CD4-positive, alpha-beta T cell treated with Interleukin-6 at 100 ng/mL for 8 hours (primary cell): ENCODE data around the gene MGARP.
"Not testable (repeated sequence)": the region's sequence is repeated elsewhere in the genome, so short reads cannot be mapped to it uniquely, and the experiment has no call there.

Source experiments
- DNase-seq: peaks from one replicate; pipeline ENCODE4 v3.0.0-alpha.2; 2020; ENCODE audit warnings: mixed read lengths, low spot score

Gene MGARP

DNA sequence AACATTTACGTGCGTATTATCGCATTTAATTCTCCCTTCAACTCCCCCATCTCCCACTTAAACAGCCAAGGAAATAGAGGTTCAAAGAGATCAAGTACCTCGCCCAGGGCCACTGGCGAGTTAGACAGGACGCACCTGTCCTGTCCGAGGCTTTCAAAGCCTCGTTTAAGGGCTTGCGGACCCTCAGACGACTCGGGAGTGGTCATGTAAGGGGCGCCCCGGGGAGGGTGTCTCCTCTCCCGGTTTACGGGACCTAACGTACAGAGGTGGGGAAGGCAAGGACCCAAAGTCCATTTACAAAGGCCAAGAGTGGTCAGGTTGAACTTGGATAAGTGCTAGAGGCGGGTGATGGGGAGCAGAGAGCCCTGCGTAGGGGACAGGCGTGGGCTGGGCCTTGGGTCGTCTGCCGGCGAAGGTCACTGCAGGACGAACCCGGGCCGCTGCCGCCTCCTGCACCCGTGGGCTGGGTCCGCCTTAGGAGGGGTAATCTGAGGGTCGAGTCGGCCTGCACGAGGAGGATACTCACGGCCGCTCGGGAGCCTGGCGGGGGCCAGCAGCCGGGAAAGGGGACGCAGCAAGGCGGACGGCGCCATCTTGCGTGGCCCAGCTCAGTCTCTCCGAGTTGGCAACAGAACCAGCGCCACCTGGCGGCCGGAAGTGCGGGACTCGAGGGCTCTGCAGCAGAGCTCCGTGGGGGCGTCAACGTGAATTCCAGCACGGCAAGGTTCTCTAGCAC lies 15.3 kb upstream of the MGARP start:
- peak; percentile 96 for DNase-seq

DNA sequence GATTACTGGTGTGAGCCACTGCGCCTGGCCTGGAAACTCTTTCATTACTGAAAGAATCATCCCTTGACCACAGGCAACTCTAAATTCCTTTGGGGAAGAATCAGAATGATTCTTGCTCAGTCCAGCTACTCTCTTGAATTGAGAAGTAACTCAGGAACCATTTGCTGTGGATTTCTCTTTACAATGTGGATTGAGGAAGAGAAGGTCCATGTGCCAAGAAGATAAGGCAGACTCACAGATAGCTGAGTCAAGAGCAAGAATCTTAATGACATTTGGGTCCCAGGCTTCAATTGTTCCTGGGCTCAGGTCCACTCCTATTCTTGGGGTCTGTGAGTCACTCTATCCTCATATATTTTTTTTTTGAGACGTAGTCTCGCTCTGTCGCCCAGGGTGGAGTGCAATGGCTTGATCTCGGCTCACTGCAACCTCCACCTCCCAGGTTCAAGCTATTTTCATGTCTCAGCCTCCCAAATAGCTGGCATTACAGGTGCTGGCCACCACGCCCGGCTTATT lies 6.2 kb upstream of the MGARP start:
- no peak for DNase-seq

DNA sequence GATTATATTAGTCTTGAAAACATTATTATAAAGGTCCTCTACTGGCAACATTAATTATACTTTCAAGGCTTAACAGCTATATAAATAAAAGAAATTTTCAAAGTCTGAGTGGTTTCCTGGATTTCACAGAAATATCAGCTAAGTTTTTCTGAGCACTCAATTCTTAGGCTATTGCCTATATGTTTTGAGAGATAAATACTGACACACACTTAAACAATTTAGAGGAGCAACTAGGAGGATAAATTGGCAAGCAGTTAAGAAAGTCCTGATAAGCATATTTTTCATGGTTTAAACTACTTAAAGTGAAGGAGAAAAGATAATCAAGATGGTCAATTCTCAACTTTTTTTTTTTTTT lies 2.7 kb upstream of the MGARP start:
- no peak for DNase-seq

DNA sequence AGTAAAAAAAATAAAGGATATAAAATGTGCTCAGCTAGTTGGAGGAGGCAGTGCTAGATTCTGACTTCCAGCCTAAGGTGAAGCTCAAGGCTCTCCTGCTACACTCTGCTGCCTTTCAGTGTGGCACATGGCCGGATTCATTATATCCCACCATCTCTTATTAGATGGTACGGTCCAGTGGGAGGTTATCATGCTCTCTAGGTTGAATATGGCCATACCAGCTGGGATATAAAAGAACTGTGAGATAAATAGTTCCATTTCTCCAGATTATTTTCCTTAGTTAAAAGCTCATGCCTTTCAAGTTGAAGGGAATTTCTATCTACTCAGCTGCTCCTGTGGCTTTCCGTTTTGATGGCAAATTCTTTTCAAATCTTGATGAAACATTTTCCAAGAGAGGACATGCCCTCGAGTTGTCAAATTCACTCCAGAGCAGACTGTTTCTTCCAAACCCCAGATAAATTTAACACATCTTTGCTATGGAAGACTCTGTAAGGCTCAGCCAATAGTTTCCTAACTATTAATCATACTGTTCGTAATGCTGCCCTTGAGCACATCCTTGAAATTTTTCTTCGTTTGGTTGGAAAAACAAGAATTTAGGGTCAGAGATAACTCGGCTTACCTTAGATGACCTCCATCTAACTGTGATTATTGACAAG lies 2.2 kb upstream of the MGARP start:
- no peak for DNase-seq

DNA sequence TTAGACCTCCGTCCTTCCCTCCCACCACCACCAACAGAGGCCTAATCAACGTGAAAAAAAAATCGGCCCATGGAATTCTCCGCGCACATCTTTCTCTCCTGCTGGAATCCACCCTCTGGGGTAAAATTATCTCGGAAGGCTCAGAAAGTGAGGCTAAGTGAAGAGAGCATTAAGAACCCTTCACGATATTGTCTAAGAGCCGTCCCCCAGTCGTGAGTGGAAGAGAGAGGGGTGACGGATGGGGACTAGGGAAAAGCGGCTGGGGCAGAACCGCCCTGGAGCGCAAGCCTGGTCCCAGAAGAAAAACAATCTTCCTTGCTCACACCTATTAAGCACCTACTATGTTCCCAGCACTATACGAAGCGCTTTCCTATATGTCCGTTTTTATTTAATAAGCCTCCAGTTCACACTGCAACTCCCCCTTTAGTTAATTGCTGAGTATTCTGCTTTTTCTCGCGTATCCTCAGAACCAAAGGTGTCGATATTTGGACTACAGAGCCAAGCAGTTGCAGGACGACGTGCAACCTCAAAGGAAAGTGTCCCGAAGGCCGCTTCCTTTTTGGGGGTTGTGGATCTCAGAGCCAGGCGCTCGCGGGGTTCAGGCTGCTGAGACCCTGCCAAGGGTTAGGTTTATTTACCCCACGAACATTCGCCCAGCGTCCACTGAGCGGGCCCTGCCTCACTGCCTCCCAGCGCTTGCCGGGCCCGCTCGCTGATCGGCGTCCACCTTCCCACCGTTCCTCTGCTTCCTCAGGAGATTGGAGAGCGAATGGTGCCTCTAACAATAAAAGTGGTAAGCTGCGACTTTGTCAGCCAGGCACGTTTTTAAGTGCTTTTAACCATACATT lies 889 bp downstream of the MGARP start:
- DNase-seq: no peak

DNA sequence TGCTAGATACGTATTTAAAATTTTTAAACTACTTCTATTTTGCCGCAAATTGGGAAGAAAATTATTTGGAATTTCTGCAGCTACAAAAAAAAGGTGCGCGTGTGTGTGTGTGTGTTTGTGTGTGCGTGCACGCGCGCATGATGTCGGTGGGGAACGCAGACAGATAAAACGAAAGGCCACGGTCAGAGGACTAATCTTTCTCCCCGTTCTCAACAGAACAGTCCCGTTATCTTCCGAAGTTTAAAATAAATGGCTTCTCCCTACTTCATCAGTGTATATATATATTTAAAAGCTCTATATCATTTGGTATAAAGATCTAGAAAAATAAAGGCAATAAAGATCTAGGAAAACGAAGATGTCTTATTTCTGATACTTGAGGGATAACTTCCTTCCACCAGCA lies 1.5 kb downstream of the MGARP start:
- no peak for DNase-seq

DNA sequence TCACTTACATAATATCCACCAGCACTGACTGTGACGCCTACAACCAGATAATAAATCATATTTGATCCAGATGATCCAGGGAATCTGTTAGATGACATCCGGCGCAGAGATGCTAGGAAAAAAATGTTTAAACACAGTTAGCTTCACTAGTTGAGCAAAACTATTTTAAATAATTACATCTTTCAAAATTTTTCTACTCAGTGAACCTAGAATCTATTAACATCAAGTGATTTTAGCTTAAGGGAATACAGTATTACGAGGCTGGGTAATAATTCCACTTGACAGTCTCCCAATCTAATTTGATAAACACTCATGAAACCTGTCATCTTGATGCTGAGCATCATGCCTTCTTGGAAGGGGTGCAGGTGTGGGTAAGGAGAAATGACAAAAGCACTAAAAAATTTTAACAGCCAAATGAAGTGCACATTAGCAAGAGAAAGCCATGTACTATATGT lies 4.7 kb downstream of the MGARP start:
- no peak for DNase-seq

DNA sequence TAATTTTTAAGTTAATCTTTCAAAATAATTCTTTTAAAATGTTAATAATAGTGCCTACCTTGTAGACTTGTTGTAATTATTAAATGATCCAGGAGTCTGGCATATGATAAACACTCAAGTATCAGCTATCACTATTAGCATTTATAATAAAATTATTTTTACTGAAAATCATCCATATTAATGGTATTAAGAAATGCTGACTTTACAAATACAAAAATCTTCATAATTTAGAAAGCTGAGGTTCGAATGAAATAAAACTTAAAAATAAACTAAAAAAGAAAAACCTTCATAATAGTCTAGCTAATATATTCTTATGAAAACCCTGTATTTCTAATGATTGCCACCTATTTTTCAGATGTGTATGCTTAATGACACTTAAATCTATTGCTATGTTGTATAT lies 5.2 kb downstream of the MGARP start:
- no peak for DNase-seq

DNA sequence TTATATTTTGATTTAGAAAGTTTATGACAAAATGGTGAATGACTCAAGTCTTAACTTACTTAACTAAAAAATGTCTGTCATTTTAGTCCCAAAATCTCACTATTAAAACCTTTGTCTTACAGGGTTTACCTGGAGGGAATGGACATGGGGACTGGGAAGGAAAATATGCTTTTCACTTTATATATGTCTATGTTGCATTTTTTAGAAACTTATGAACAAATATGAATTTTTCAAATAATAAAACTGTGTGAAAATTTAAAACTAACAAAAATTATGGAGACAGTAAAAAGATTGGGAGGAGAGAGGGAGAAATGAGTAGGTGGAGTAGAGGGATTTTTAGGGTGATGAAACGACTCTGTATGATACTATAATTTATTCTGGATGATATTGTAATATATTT lies 6.2 kb downstream of the MGARP start:
- no peak for DNase-seq

DNA sequence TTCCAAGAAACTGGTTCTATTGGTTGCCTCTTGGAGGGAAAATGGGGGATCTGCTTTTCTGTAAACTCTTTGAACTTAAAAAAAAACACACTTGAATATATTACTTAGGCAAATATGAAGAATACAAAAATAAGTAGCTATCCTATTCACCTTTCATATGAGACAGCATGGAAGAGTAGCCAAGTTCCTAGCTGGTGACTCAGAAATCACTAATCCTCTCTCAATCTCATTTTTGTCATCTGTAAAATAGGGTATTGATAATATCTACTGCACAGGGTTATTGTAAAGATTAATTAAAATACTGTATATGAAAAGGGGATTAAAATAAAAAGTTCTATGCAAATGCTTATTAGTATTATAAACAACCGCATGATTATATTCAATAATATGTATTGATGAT lies 12.7 kb downstream of the MGARP start:
- no peak for DNase-seq

DNA sequence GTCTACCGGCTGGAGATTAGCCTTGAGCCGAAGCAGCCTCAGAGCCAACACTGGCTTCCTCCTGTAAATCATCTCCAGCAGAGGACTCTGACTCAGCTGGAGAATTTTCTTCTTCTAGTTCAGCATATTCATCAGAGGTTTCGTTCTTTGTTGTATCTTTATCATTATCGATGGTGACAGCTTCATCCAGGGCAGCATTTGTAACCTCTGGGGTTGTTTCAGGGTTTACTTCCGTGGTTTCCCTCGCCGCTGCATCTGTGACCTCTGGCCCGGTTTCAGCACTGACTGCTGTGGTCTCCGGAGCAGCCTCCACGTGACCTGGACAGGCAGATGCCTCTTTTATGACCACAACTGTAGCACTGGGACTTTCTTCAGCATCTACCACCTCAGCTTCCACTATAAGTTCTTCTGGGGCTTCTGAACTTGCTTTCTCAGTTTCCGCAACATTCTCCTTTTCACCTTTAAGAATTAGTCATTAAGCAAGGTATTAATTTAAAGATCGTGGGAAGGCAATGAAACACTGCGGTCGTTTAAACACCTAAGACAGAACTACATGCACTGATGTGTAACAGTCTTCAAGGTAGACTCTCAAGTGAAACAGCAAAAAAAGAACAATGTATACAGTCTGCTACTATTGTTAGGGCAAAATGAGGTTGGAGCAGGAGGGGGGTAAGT lies 13.3 kb downstream of the MGARP start:
- peak; percentile 66 for DNase-seq

DNA sequence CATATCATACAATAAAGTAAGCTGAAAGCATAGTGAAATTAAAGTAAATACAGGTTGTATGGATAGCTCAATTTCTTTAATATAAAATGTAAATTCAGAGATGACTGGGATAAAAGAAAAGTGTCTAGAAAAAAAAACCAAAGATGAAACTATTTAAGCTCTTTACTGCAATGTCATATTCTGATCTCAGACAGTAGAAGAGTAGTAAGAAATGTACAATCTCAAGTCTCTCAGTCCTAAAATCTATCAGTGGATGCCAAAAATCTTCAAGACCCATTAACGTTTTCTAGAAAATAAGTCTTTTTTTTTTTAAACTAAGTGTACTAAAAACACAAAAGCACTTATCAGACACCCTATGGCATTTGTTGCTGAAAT lies 13.8 kb downstream of the MGARP start:
- DNase-seq: no peak

DNA sequence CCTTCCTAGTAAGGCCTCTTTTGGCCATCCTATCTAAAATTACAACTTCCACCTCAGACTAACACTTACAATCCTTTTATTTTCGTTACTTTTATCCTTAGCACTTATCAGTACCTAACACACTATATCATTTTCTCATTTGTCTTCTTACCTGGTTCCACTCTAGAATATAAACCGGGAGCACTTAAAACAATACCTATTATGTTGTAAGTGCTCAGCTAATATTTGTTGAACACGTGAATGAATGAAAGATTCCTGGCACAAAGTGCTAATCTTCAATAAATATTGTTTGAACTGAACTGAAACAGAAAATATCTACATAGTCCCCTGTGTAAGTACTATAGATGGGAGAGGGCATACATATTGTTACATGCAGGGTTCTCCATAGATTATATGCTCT lies 14.4 kb downstream of the MGARP start:
- DNase-seq: no peak

DNA sequence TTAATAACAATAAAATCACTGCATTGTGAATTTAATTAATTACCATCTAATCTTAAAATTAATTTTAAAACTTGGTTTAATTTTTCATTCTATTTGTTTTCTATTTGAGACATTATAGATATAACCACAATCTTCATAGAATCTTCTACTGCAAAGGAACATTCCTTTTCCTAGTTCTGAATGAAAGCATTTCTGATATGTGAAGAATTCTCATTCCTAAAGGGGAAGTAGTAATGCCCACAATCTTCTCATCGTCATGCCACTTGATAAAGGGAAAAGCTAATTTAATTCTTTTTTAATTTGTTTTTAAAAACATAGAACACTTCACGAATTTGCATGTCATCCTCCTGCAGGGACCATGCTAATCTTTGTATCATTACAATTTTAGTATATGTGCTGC lies 23.7 kb downstream of the MGARP start:
- DNase-seq: no peak

DNA sequence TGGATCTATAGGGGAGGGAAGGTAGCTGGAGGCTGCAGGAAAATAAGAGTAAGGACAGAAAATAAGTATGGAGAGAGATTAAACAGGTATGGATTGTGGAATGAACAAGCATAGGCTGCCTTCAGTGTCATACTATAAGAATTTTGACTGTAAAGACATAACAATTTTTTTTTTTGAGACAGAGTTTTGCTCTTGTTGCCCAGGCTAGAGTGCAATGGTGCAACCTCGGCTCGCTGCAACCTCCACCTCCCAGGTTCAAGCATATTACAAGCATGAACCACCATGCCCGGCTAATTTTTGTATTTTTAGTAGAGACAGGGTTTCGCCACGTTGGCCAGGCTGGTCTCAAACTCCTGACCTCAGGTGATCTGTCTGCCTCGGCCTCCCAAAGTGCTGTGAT lies 24.4 kb downstream of the MGARP start:
- not testable (repeated sequence) for DNase-seq

DNA sequence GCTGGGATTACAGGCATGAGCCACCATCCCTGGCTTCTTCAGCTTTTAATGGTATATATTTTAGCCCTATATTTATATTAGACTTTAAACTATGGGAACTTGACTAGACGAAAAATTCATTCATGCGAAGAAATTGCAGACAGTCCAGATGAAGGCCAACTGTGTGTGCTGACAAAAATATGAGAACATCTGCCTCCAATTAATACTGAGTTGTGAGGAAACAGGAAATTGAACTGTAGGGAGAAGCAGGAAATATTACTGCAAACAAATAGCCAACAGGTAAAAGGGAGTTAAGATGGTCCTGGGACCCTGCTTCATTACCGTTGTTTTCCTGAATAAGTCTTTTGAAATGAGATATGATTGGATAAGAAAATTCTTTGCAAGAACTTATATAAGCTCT lies 26.3 kb downstream of the MGARP start:
- DNase-seq: no peak

DNA sequence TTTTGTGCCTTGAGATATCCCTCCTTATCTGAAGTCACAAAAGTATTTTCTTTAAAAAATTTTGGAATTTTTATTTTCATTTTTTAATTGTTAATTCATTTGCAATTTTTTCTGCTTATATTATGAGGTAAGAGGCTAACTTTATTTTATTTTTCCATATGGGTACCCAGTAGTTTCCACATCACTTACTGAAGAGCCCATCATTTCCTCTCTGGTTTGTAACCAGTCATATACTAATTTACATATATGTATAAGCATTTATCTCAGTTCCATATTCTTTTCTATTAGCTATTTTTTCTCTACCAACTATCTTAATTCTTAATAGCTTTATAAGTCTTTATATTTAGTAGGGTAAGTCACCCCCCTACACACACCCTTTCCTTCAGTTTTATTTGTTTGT lies 27.0 kb downstream of the MGARP start:
- no peak for DNase-seq

DNA sequence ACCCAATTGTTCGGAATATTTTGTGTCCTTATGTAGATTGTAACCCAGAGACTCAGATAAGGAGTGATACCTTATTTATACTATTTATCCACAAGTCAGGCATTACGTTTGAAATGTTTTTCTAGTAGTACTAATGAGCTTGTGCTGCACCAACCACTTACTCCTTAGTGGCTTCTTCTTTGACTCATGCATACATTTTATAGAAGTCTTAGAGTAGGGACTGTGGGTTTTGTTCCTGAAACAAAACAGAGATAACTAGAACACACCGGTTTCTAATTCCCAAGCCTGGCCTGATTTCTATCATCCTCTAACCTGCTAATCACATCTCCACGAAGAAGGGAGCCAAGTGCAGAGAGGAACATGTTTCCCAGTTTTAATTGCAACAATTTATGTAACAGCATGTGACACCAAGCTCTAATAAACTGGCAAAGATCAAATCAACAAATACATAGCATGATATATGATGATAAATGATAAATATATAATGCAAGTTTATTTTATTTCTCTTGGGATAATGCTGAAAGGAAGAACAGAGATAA lies 32.3 kb downstream of the MGARP start:
- no peak for DNase-seq

DNA sequence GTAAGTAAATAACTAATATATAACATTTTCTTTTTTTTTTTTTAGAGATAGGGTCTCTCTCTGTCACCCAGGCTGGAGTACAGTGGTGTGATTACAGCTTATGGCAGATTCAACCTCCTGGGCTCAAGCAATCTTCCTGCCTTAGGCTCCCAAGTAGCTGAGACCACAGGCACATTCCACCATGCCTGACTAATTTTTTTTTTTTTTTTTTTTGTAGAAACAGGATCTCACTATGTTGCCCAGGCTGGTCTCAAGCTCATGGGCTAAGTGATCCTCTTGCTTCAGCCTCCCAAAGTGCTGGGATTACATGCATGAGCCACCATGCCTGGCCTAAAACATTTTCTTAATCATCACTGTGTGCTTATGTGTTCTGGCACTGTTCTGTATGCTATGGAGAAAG lies 32.8 kb downstream of the MGARP start:
- DNase-seq: no peak

DNA sequence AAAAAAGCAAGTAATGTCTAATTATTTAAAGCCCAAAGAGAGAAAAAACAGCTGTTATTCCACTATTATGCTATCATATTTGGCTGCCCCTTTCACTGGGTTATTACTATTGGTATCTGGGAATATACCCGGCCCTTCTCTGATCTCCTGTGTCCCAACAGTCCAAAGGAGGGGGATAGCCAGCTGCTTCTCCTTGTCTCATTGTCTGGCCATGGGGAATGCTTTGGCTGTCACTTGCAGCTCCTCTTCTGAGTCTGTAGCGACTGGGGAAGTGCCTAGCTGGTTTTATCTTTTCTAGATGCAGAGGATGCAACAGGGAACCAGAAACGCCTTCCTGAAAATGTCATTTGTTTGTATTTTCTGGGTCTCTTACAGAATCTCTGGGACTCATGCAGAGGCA lies 33.9 kb downstream of the MGARP start:
- no peak for DNase-seq

DNA sequence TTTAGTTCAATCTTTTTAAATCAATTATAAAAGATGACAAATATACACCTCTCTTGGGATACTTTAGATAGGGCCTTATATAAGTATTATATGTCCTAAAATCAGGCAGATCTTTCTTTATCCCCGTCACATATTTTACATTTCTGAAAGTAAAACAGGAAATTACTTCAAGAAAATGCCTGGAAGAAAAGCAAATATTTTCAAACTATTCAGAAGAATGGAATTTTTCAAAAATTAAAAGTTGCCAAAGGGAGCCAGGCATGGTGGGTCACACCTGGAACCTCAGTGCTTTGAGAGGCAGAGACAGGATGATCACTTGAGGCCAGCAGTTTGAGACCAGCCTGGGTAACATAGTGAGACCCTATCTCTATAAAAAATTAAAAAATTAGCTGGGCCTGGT lies 34.4 kb downstream of the MGARP start:
- no peak for DNase-seq
